Measurements from ENCODE around the gene AUTS2.

DNA sequence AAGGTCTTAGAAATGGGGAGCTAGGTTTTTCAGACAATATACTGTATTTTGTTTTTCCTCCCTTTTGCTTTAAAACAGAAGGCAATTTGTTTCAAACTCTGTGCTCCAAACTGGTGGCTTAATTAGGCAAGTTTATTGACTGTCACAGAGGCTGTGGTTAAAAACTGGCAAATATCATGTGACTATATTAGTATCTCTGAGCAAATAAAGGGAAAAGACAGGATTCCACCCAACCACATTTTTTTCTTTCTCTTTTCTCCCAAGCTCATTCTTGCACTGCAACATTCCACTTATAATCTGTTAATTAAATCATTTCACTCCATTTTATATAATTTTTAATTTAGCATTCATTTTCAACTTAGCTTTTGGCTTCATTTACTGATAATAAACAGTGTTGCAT is 615.8 kb downstream of the AUTS2 start:
- TF ChIP-seq, protein P1, sequence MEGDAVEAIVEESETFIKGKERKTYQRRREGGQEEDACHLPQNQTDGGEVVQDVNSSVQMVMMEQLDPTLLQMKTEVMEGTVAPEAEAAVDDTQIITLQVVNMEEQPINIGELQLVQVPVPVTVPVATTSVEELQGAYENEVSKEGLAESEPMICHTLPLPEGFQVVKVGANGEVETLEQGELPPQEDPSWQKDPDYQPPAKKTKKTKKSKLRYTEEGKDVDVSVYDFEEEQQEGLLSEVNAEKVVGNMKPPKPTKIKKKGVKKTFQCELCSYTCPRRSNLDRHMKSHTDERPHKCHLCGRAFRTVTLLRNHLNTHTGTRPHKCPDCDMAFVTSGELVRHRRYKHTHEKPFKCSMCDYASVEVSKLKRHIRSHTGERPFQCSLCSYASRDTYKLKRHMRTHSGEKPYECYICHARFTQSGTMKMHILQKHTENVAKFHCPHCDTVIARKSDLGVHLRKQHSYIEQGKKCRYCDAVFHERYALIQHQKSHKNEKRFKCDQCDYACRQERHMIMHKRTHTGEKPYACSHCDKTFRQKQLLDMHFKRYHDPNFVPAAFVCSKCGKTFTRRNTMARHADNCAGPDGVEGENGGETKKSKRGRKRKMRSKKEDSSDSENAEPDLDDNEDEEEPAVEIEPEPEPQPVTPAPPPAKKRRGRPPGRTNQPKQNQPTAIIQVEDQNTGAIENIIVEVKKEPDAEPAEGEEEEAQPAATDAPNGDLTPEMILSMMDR (IDR thresholded peaks at IDR 0.05; ENCODE audit: low read depth, low read length, missing input control), result no peak
- TF ChIP-seq, protein P2, sequence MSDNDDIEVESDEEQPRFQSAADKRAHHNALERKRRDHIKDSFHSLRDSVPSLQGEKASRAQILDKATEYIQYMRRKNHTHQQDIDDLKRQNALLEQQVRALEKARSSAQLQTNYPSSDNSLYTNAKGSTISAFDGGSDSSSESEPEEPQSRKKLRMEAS (IDR thresholded peaks at IDR 0.05), result no peak
- no peak for TF ChIP-seq RAD21 (IDR thresholded peaks at IDR 0.05)
- TF ChIP-seq GABPA (IDR thresholded peaks at IDR 0.05 in 1 of 2, conservative IDR thresholded peaks at IDR 0.05 in 1 of 2), result no peak
- TF ChIP-seq, protein P3, sequence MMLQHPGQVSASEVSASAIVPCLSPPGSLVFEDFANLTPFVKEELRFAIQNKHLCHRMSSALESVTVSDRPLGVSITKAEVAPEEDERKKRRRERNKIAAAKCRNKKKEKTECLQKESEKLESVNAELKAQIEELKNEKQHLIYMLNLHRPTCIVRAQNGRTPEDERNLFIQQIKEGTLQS (IDR thresholded peaks at IDR 0.05), result no peak
